Urinary bladder (tissue), 4 donors: Measurements from ENCODE around the gene AGAP1. TPM values are rescaled to one million over a fixed set of nuclear protein-coding genes. Genes with fewer than 3 reads are reported as not detected.

ENCODE experiments used
- DNase-seq: peaks from one replicate; pipeline ENCODE4 v3.0.0-alpha.2; 2015; ENCODE audit errors: extremely low spot score
- H3K27ac ChIP-seq: one replicate; pipeline ENCODE4 v1.5.1; 2013; ENCODE audit warnings: low read depth, mild to moderate bottlenecking, moderate library complexity
- H3K36me3 ChIP-seq: one replicate; pipeline ENCODE4 v1.6.1; 2013; ENCODE audit warnings: mild to moderate bottlenecking, moderate library complexity; ENCODE audit not compliant: insufficient read depth
- H3K4me1 ChIP-seq: one replicate; pipeline ENCODE4 v1.6.1; 2013; ENCODE audit warnings: mild to moderate bottlenecking, moderate library complexity; ENCODE audit not compliant: insufficient read depth
- H3K4me3 ChIP-seq: one replicate; pipeline ENCODE4 v1.5.1; 2013; ENCODE audit warnings: low read depth, low read length
- WGBS: extraction: QIAGEN DNeasy Blood & Tissue Kit; methylation state at CpG from one replicate; pipeline ENCODE4 v1.1.7; 2013; 5-methylcytosine and 5-hydroxymethylcytosine counted together
- polyA plus RNA-seq: library from polyadenylated mRNA; stranded (reverse); fragments of 200-250 nt; gene quantifications from one replicate; pipeline ENCODE4 v1.2.3, GENCODE V29; 2013
- total RNA-seq: library from RNA; depleted of rRNA; stranded (reverse); fragments of >200 nt; gene quantifications from one replicate; pipeline ENCODE4 v1.2.3, GENCODE V29; 2014
- donor health status: healthy with polysubstance abuse.
- donor health status: healthy.

AGAP1 gene
- total and polyA plus RNA-seq, 2 donors, result 12.8 to 24.7 TPM

DNA sequence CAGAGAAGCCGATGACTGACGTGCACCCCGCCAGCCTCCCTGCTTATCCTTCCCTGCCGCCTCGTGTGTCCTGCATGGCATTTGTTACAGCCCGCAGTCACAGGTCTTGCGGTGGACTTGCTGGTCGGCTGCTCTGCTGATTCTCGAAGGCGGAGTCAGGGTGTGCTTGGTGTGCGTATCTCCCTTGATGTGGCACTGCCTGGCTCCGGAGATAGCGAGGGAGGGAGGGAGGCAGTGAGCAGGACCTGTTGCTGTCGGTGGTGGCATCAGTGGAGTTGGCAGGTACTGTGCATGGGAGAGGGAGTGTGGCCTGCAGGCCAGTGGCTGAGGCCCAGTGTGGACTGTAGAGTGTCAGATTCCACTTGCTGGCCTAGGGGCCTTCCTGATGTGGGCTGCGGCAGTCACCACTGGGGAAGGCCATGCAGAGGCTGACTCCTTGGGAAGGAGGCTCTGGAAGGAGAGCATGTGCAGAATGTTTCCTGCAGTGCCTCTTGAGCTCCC is 198.9 kb downstream of the AGAP1 start:
- H3K4me3 ChIP-seq, result no peak overlapping the region
- no peaks in the 10 kb centered on the region for H3K4me1 ChIP-seq
- no peak for DNase-seq
- 94% methylated on average over 15 of the region's 15 CpGs for WGBS
- no peak overlapping the region for H3K27ac ChIP-seq
- H3K36me3 ChIP-seq, result no peaks in the 10 kb centered on the region

DNA sequence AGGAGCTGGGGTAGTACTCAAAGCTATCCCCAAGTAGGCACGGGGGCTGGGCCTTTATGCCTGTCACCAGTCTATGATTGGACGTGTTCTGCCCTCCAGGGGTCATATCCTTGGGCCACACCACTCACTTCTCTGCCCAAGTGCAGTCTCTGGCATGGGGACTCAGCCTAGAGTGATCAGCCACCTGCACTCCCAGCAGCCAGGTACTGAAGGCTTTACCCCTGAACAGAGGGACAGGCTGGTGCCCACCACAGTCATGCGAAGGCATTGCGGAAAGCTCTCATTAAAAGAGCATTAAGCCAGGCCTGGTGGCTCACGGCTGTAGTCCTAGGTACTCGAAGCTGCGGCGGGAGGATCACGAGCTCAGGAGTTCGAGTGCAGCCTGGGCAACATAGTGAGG is 199.4 kb downstream of the AGAP1 start:
- 97% methylated on average over 10 of the region's 10 CpGs for WGBS
- no peaks in the 10 kb centered on the region for H3K4me1 ChIP-seq
- H3K4me3 ChIP-seq, result no peak overlapping the region
- DNase-seq, result no peak
- no peak overlapping the region for H3K27ac ChIP-seq
- no peaks in the 10 kb centered on the region for H3K36me3 ChIP-seq

DNA sequence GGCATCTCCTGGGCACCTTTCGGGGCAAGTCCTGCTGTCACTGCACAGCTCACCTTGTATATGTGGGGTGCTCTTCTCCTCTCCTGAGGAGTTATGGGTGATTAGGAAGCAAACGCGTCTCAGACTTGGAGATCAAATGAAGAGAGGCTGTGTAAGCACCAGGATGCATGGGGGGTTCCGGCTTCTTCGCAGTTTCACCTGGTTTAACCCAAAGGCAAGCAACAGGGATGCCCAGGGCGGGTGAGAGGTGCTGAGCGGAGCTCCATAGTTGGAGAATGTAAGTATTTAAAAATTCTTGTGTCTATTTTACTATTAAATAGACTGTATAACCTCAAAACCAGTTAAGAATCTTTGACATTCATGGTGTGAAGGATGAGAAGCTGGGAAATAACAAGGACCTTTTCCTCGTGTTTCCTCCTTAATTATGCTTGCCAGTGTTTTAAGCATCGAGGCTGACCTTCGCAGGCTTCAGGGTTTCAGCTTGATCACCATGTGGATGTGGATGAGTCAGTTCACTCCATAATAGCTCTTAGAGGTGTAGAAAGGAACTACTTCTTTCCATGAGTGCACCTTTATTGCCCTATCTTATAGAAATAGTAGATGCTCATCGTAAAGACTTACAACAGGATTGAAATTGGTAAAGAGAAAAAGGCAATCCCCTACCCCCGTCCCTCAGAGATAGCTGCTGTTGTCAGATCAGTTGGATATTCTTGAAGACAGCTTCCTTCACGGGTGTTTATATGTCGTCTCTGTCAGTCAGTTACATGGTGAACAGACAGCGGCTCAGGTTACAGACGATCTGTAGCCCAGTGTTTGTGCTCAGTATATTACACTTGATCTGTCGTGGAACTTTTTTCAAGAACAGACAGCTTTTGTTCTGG is 201.1 kb downstream of the AGAP1 start:
- H3K27ac ChIP-seq, result no peak overlapping the region
- no peak overlapping the region for H3K4me3 ChIP-seq
- no peaks in the 10 kb centered on the region for H3K4me1 ChIP-seq
- no peak for DNase-seq
- WGBS, result 86% methylated on average over 17 of the region's 17 CpGs
- H3K36me3 ChIP-seq, result no peaks in the 10 kb centered on the region

GRCh38 chr2:235695602-235695895 is 201.7 kb downstream of the AGAP1 start:
- Histone ChIP-seq H3K4me3 (no peak overlapping the region), H3K36me3 (no peaks in the 10 kb centered on the region), H3K4me1 (no peaks in the 10 kb centered on the region), H3K27ac (no peak overlapping the region)
- no peak for DNase-seq
- 97% methylated on average over 3 of the region's 3 CpGs for WGBS

GRCh38 chr2:235697041-235697440 is 203.2 kb downstream of the AGAP1 start:
- Histone ChIP-seq H3K36me3 (no peaks in the 10 kb centered on the region), H3K27ac (no peak overlapping the region), H3K4me3 (no peak overlapping the region), H3K4me1 (no peaks in the 10 kb centered on the region)
- no peak for DNase-seq
- WGBS, result 95% methylated on average over 8 of the region's 8 CpGs

GRCh38 chr2:235698028-235698427 is 204.2 kb downstream of the AGAP1 start:
- Histone ChIP-seq H3K27ac (no peak overlapping the region), H3K4me1 (no peaks in the 10 kb centered on the region), H3K36me3 (no peaks in the 10 kb centered on the region), H3K4me3 (no peak overlapping the region)
- no peak for DNase-seq
- 83% methylated on average over 9 of the region's 9 CpGs for WGBS

GRCh38 chr2:235698491-235698890 is 204.6 kb downstream of the AGAP1 start:
- Histone ChIP-seq H3K27ac (no peak overlapping the region), H3K4me1 (no peaks in the 10 kb centered on the region), H3K4me3 (no peak overlapping the region), H3K36me3 (no peaks in the 10 kb centered on the region)
- 98% methylated on average over 7 of the region's 7 CpGs for WGBS
- DNase-seq, result no peak

- Histone ChIP-seq H3K36me3 (no peaks in the 10 kb centered on the region), H3K4me3 (no peak overlapping the region), H3K4me1 (no peaks in the 10 kb centered on the region), H3K27ac (no peak overlapping the region)
- 90% methylated on average over 5 of the region's 5 CpGs for WGBS
- no peak for DNase-seq
Measured at GRCh38 chr2:235699576-235699975, 205.7 kb downstream of the AGAP1 start.

DNA sequence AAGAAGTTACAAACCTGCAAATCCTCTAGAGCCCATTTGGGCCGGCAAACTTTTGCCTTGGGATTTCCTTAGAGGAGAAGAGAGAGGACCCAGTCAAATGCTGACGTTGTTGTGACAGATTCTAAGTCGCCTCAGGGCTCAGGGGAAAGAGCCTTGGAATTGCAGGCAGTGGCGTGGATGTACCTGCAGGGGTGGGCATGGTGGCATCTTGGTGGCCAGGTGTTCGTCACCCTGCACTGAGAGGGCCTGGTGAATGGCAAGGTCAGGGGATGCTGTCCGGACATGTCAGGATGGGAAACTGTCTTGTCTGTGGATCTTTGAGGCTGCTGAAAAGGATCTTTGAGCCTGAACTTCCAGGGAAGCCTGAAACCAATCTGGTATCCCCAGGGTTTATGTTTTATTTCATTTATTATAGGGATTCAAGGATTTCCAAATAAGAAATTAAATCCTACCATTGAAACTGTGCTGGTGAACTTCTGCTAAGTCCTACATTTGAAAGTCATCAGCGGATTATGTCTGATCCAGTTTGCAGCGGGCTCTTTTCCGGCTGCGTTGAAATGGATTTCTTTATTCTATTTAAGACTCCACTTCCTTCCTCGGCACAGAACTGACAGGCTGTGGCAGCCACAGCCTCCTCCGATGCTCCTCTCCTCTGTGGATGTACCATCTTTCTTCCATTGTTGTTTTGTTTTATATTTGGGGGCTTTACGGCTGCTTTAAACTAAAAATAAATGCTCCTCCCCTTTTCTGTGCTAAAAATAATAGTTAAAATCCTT is 207.6 kb downstream of the AGAP1 start:
- WGBS, result 66% methylated on average over 13 of the region's 13 CpGs
- Histone ChIP-seq H3K4me3 (no peak overlapping the region), H3K4me1 (no peaks in the 10 kb centered on the region), H3K27ac (no peak overlapping the region), H3K36me3 (no peaks in the 10 kb centered on the region)
- DNase-seq, result no peak

DNA sequence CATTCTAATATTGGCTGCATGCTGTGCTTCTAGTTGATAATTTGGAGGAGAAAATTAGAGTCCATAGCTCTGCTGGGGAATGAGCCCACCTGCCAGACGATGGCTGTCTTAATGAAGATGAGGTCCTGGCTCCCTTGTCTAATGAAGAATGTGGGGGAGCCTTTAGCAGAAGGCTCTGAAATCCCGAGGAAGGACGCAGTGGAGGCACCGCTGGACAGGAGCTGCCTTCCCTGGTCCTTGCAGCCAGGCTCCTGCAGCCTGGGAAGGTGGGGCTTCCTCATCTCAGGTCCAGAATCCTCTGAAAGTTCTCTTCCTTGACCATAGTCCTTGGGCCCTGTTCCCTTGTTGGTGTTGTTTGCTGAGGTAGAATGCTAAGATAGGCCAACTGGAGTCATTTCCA is 208.3 kb downstream of the AGAP1 start:
- H3K27ac ChIP-seq, result no peak overlapping the region

GRCh38 chr2:235703711-235704295 is 210.0 kb downstream of the AGAP1 start:
- Histone ChIP-seq H3K27ac (no peak overlapping the region), H3K4me3 (no peak overlapping the region), H3K4me1 (no peaks in the 10 kb centered on the region), H3K36me3 (no peaks in the 10 kb centered on the region)
- WGBS, result 95% methylated on average over 10 of the region's 10 CpGs
- no peak for DNase-seq

More for the DNA sequence above, 208.3 kb downstream of the AGAP1 start:
- Histone ChIP-seq H3K4me3 (no peak overlapping the region), H3K4me1 (no peaks in the 10 kb centered on the region), H3K36me3 (no peaks in the 10 kb centered on the region)
- 89% methylated on average over 4 of the region's 4 CpGs for WGBS
- no peak for DNase-seq

GRCh38 chr2:235705296-235705695 is 211.5 kb downstream of the AGAP1 start:
- Histone ChIP-seq H3K27ac (no peak overlapping the region), H3K4me1 (no peaks in the 10 kb centered on the region), H3K4me3 (no peak overlapping the region), H3K36me3 (no peaks in the 10 kb centered on the region)
- 83% methylated on average over 8 of the region's 8 CpGs for WGBS
- no peak for DNase-seq

- DNase-seq, result no peak
Measured at GRCh38 chr2:235706506-235706905, 212.7 kb downstream of the AGAP1 start.

More at GRCh38 chr2:235706506-235706905, 212.7 kb downstream of the AGAP1 start:
- Histone ChIP-seq H3K36me3 (no peaks in the 10 kb centered on the region), H3K4me1 (no peaks in the 10 kb centered on the region), H3K27ac (no peak overlapping the region), H3K4me3 (no peak overlapping the region)
- 97% methylated on average over 8 of the region's 8 CpGs for WGBS
